HepG2 (cell line): ENCODE data around the gene SLC13A5. TPM values are rescaled to one million over a fixed set of nuclear protein-coding genes. Genes with fewer than 3 reads are reported as not detected.
A peak's percentile ranks its signal among the peaks of the same experiment; 100 is the strongest.

ENCODE experiments used
- CC2D1A ChIP-seq: sonication (generic); formaldehyde crosslinking; IDR thresholded peaks from 2 replicates; pipeline ENCODE4 v1.8.1; 2023; ENCODE audit warnings: mild to moderate bottlenecking, missing genetic modification reagents
- CEBPG ChIP-seq: IDR thresholded peaks from 2 replicates; pipeline ENCODE4 v1.6.1; 2016
- JUNB ChIP-seq: sonication (generic); formaldehyde crosslinking; IDR thresholded peaks from 2 replicates; pipeline ENCODE4 v1.8.0; 2022; ENCODE audit warnings: missing genetic modification reagents, mild to moderate bottlenecking, borderline replicate concordance
- NRL ChIP-seq: sonication (generic); formaldehyde crosslinking; IDR thresholded peaks from 2 replicates; pipeline ENCODE4 v1.5.0; 2020; ENCODE audit warnings: missing genetic modification reagents, mild to moderate bottlenecking, moderate library complexity, borderline replicate concordance
- PRDM4 ChIP-seq: sonication (generic); formaldehyde crosslinking; IDR thresholded peaks from 2 replicates; pipeline ENCODE4 v1.9.0; 2021; ENCODE audit warnings: missing genetic modification reagents, borderline replicate concordance
- SNAI1 ChIP-seq: sonication (generic); formaldehyde crosslinking; IDR thresholded peaks from 2 replicates; pipeline ENCODE4 v1.5.0; 2020; ENCODE audit warnings: mild to moderate bottlenecking, missing genetic modification reagents, borderline replicate concordance
- SSRP1 ChIP-seq: IDR thresholded peaks from 2 replicates; pipeline ENCODE4 v1.6.1; 2016; ENCODE audit warnings: control low read depth
- TFE3 ChIP-seq: IDR thresholded peaks from 2 replicates; pipeline ENCODE4 v1.6.1; 2016
- ZFP1 ChIP-seq: IDR thresholded peaks from 2 replicates; pipeline ENCODE4 v1.6.1; 2016
- ZNF12 ChIP-seq: sonication (generic); formaldehyde crosslinking; IDR thresholded peaks from 2 replicates; pipeline ENCODE4 v1.5.0; 2020; ENCODE audit warnings: missing genetic modification reagents
- ZNF20 ChIP-seq: sonication (generic); formaldehyde crosslinking; IDR thresholded peaks from 2 replicates; pipeline ENCODE4 v1.4.0; 2020; ENCODE audit warnings: mild to moderate bottlenecking, moderate library complexity, missing genetic modification reagents
- ZNF274 ChIP-seq: sonication (generic); formaldehyde crosslinking; IDR thresholded peaks from 2 replicates; pipeline ENCODE4 v1.5.1; 2020; ENCODE audit warnings: mild to moderate bottlenecking, missing genetic modification reagents
- ZNF407 ChIP-seq: sonication (generic); formaldehyde crosslinking; IDR thresholded peaks from one replicate; pipeline ENCODE4 v1.5.1; 2020; ENCODE audit warnings: mild to moderate bottlenecking, missing genetic modification reagents; ENCODE audit errors: not compliant biosample characterization
- ZNF619 ChIP-seq: sonication (generic); formaldehyde crosslinking; IDR thresholded peaks from 2 replicates; pipeline ENCODE4 v1.4.0; 2020; ENCODE audit warnings: mild to moderate bottlenecking, missing genetic modification reagents
- ZNF713 ChIP-seq: sonication (generic); formaldehyde crosslinking; IDR thresholded peaks from 2 replicates; pipeline ENCODE4 v1.4.0; 2020; ENCODE audit warnings: mild to moderate bottlenecking, missing genetic modification reagents
- polyA plus RNA-seq, 8 experiments: library from polyadenylated mRNA; depleted of rRNA in 3 of 8; stranded (reverse) in 7 of 8; unstranded in 1 of 8; fragments of >200 nt; fragmentation: Illumina TruSeq in 4 of 8; extraction: Trizol in 4 of 8; gene quantifications; 2 replicates each; pipeline versions ENCODE4 v1.2.1 to v1.2.3, GENCODE V29; 2011 to 2016; ENCODE audit warnings: low read depth in 4 of 8, missing spikeins in 1 of 8, mixed read lengths in 1 of 8; ENCODE audit not compliant: insufficient read depth in 1 of 8
- total RNA-seq, 5 experiments: library from RNA; depleted of rRNA; stranded (reverse); fragments of >200 nt; fragmentation: Illumina TruSeq; extraction: Trizol; gene quantifications; 2 replicates each; pipeline ENCODE4 v1.2.3, GENCODE V29; 2016; ENCODE audit warnings: low read depth in 1 of 5

Gene SLC13A5
- total and polyA plus RNA-seq, 2 of the 13 experiments (the other 11 are each of a cell fraction or from before 2014, with no cell fraction given) = 42.8 to 310 TPM

- TF ChIP-seq ZNF407 (CRISPR knock-in tag) = peak; percentile 82
- TF ChIP-seq ZFP1 = peak; percentile 76; the same call in 1 of the 2 replicates
- 0 out of 2 replicates have a peak, but pooled peaks have one; percentile 27 for TF ChIP-seq CEBPG (CRISPR knock-in tag)
- peak; percentile 82 for TF ChIP-seq ZNF274 (CRISPR knock-in tag)
- TF ChIP-seq PRDM4 (CRISPR knock-in tag) = no peak
- 0 out of 2 replicates have a peak, but pooled peaks have one; percentile 40 for TF ChIP-seq TFE3
- TF ChIP-seq ZNF20 (CRISPR knock-in tag) = no peak
- TF ChIP-seq ZNF619 (CRISPR knock-in tag) = 0 out of 2 replicates have a peak, but pooled peaks have one; percentile 57
- no peak for TF ChIP-seq CC2D1A
- no peak for TF ChIP-seq ZNF713 (CRISPR knock-in tag)
- TF ChIP-seq NRL (CRISPR knock-in tag) = peak; percentile 60; the same call in 1 of the 2 replicates
- TF ChIP-seq JUNB = no peak
- 0 out of 2 replicates have a peak, but pooled peaks have one; percentile 50 for TF ChIP-seq SNAI1 (CRISPR knock-in tag)
- TF ChIP-seq ZNF12 = peak; percentile 42; the same call in 1 of the 2 replicates
- TF ChIP-seq SSRP1 (CRISPR knock-in tag) = peak; percentile 51; the same call in 1 of the 2 replicates
These were observed 72.5 kb downstream of the SLC13A5 start, which contains the start of the genes KIAA0753 and TXNDC17 (continued) for GRCh38 chr17:6640536-6641246.
